SU-DHL-6 (cell line): ENCODE measurements around the gene ATF1.

ENCODE experiments used
- EZH2phosphoT487 ChIP-seq: fragments of 200-600 bp; sonication (generic), shearing (Covaris generic); conservative IDR thresholded peaks from 2 replicates; pipeline ENCODE4 v1.6.1; 2018; ENCODE audit warnings: mild to moderate bottlenecking, antibody characterized with exemption, low read length, moderate library complexity, mixed read lengths
- TF ChIP-seq, protein P1 (sequence below): fragments of 200-600 bp; sonication (generic); IDR thresholded peaks from one replicate; pipeline ENCODE4 v1.5.1; 2017; ENCODE audit warnings: antibody characterized with exemption, mild to moderate bottlenecking, low read length, moderate library complexity; ENCODE audit not compliant: insufficient read depth, poor library complexity, severe bottlenecking

DNA sequence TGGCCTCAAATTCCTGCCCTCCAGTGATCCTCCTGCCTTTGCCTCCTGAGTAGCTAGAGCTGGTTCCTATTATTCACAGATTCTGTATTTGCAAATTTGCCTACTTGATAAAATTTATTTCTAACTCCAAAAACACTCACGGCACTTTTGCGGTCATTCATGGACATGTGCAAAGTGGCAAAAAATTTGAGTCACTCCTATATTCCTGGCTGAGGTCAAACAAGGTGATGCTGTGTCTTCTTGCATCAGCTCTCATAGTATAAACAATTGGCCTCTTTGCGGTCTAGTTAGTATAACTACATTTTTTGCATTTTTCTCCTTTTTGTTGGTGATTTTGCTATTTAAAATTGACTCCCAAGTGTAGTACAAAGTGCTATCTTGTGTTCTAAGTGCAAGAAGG is 24.7 kb downstream of the ATF1 start:
- TF ChIP-seq, protein P1, sequence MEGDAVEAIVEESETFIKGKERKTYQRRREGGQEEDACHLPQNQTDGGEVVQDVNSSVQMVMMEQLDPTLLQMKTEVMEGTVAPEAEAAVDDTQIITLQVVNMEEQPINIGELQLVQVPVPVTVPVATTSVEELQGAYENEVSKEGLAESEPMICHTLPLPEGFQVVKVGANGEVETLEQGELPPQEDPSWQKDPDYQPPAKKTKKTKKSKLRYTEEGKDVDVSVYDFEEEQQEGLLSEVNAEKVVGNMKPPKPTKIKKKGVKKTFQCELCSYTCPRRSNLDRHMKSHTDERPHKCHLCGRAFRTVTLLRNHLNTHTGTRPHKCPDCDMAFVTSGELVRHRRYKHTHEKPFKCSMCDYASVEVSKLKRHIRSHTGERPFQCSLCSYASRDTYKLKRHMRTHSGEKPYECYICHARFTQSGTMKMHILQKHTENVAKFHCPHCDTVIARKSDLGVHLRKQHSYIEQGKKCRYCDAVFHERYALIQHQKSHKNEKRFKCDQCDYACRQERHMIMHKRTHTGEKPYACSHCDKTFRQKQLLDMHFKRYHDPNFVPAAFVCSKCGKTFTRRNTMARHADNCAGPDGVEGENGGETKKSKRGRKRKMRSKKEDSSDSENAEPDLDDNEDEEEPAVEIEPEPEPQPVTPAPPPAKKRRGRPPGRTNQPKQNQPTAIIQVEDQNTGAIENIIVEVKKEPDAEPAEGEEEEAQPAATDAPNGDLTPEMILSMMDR, result no peak
- TF ChIP-seq EZH2phosphoT487, result no peak
